Measurements from ENCODE around the gene TASOR2.

Gene TASOR2

GRCh38 chr10:5691786-5692185 is 7.1 kb downstream of the TASOR2 start:
- TF ChIP-seq, protein P1, sequence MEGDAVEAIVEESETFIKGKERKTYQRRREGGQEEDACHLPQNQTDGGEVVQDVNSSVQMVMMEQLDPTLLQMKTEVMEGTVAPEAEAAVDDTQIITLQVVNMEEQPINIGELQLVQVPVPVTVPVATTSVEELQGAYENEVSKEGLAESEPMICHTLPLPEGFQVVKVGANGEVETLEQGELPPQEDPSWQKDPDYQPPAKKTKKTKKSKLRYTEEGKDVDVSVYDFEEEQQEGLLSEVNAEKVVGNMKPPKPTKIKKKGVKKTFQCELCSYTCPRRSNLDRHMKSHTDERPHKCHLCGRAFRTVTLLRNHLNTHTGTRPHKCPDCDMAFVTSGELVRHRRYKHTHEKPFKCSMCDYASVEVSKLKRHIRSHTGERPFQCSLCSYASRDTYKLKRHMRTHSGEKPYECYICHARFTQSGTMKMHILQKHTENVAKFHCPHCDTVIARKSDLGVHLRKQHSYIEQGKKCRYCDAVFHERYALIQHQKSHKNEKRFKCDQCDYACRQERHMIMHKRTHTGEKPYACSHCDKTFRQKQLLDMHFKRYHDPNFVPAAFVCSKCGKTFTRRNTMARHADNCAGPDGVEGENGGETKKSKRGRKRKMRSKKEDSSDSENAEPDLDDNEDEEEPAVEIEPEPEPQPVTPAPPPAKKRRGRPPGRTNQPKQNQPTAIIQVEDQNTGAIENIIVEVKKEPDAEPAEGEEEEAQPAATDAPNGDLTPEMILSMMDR (IDR thresholded peaks at IDR 0.05; ENCODE audit: low read depth, low read length), result no peak
- TF ChIP-seq EZH2phosphoT487 (IDR thresholded peaks at IDR 0.05; ENCODE audit: low read depth), result no peak
- Histone ChIP-seq H3K27ac (ENCODE audit: low read length) (no peak overlapping the region), H3K4me3 (ENCODE audit: low read length) (peak overlapping the region; percentile 68; the same call in 1 of the 2 replicates), H3K79me2 (ENCODE audit: low read length) (peaks cover 100% of the 10 kb centered on the region), H3K36me3 (replicated peaks; ENCODE audit: low read depth, low read length) (no peaks in the 10 kb centered on the region), H3K4me2 (ENCODE audit: low read length) (peak overlapping the region; percentile 67), H4K20me1 (ENCODE audit: insufficient read depth, low read length) (peaks cover 47% of the 10 kb centered on the region), H3K9ac (ENCODE audit: low read length) (no peak overlapping the region), H3K9me3 (ENCODE audit: insufficient read depth, low read length) (no peaks in the 10 kb centered on the region), H3K4me1 (ENCODE audit: low read length) (peaks cover 30% of the 10 kb centered on the region), H2AFZ (ENCODE audit: low read depth, low read length) (no peak overlapping the region), H3K27me3 (ENCODE audit: low read depth, low read length) (no peaks in the 10 kb centered on the region)

DNA sequence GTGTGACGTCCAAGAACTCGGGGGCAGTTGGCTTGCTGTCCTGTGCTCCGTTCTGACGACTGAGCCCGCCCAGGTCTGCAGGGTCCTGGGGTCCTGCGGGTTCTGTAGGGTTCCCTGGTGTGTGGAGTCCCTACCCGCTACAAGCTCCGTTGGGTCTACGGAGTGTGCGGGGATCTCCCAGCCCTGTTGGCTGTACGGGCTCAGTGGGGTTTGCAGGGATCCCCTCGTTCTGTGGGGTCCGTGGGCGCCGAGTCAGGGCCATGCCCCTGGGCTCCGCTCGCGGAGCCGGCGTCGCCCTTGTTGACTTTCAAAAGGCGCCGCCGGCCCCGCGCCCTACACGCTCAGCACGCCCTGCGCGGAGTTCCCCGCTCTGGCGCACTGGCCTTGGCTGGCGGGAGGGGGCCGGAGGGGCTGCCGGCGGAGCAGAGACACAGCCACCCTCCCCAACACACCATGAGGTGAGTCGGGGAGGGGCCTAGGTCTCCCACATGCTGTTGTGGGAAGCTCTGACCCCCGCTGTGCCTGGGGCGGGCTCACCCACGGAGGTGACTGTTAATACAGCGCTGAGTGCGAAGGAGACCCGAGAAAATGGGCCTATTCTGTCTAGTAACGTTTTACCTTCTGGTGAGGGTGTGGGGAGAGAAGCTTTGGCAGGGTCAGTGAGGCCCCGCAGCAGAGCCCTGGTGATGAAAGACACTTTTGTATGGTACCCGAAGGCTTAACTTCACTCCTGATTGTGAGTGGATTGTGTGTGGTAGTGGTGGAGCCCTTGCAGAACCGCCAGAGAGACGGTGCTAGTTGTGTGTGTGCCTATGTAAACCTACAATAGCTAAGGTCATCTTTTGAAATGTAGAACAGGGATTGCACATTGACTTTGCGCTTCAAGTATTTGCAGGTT is 8.1 kb downstream of the TASOR2 start:
- Histone ChIP-seq H4K20me1 (ENCODE audit: insufficient read depth, low read length) (peaks cover 53% of the 10 kb centered on the region), H3K4me3 (ENCODE audit: low read length) (peak overlapping the region; percentile 68), H3K9me3 (ENCODE audit: insufficient read depth, low read length) (no peaks in the 10 kb centered on the region), H2AFZ (ENCODE audit: low read depth, low read length) (no peak overlapping the region), H3K4me2 (ENCODE audit: low read length) (peak overlapping the region; percentile 67), H3K36me3 (replicated peaks; ENCODE audit: low read depth, low read length) (no peaks in the 10 kb centered on the region), H3K27me3 (ENCODE audit: low read depth, low read length) (no peaks in the 10 kb centered on the region), H3K79me2 (ENCODE audit: low read length) (peaks cover 100% of the 10 kb centered on the region), H3K4me1 (ENCODE audit: low read length) (peaks cover 30% of the 10 kb centered on the region), H3K27ac (ENCODE audit: low read length) (no peak overlapping the region), H3K9ac (ENCODE audit: low read length) (peak overlapping the region; percentile 20; the same call in 1 of the 2 replicates)
- TF ChIP-seq EZH2phosphoT487 (IDR thresholded peaks at IDR 0.05; ENCODE audit: low read depth), result no peak
- TF ChIP-seq, protein P1 (IDR thresholded peaks at IDR 0.05; ENCODE audit: low read depth, low read length), result no peak

- Histone ChIP-seq H3K79me2 (ENCODE audit: low read length) (peaks cover 100% of the 10 kb centered on the region), H2AFZ (ENCODE audit: low read depth, low read length) (no peak overlapping the region), H3K4me2 (ENCODE audit: low read length) (no peak overlapping the region), H4K20me1 (ENCODE audit: insufficient read depth, low read length) (peaks cover 58% of the 10 kb centered on the region), H3K36me3 (replicated peaks; ENCODE audit: low read depth, low read length) (no peaks in the 10 kb centered on the region), H3K4me3 (ENCODE audit: low read length) (no peak overlapping the region), H3K9ac (ENCODE audit: low read length) (no peak overlapping the region), H3K27ac (ENCODE audit: low read length) (no peak overlapping the region), H3K4me1 (ENCODE audit: low read length) (peaks cover 30% of the 10 kb centered on the region), H3K9me3 (ENCODE audit: insufficient read depth, low read length) (no peaks in the 10 kb centered on the region), H3K27me3 (ENCODE audit: low read depth, low read length) (no peaks in the 10 kb centered on the region)
- TF ChIP-seq, protein P1 (IDR thresholded peaks at IDR 0.05; ENCODE audit: low read depth, low read length), result no peak
- no peak for TF ChIP-seq EZH2phosphoT487 (IDR thresholded peaks at IDR 0.05; ENCODE audit: low read depth)
Observed at GRCh38 chr10:5694573-5694972, 9.9 kb downstream of the TASOR2 start.

GRCh38 chr10:5697342-5697741 is 12.7 kb downstream of the TASOR2 start:
- no peaks in the 10 kb centered on the region for H3K27me3 ChIP-seq (ENCODE audit: low read depth, low read length)
- H3K9me3 ChIP-seq (ENCODE audit: insufficient read depth, low read length), result no peaks in the 10 kb centered on the region
- H3K4me1 ChIP-seq (ENCODE audit: low read length), result peaks cover 24% of the 10 kb centered on the region
- no peak overlapping the region for H3K4me3 ChIP-seq (ENCODE audit: low read length)
- TF ChIP-seq, protein P1 (IDR thresholded peaks at IDR 0.05; ENCODE audit: low read depth, low read length), result no peak
- TF ChIP-seq EZH2phosphoT487 (IDR thresholded peaks at IDR 0.05; ENCODE audit: low read depth), result no peak
- peaks cover 56% of the 10 kb centered on the region for H4K20me1 ChIP-seq (ENCODE audit: insufficient read depth, low read length)
- peaks cover 100% of the 10 kb centered on the region for H3K79me2 ChIP-seq (ENCODE audit: low read length)
- H3K9ac ChIP-seq (ENCODE audit: low read length), result no peak overlapping the region
- no peak overlapping the region for H2AFZ ChIP-seq (ENCODE audit: low read depth, low read length)
- H3K4me2 ChIP-seq (ENCODE audit: low read length), result no peak overlapping the region
- H3K27ac ChIP-seq (ENCODE audit: low read length), result no peak overlapping the region
- no peaks in the 10 kb centered on the region for H3K36me3 ChIP-seq (replicated peaks; ENCODE audit: low read depth, low read length)
